Mesendoderm (in vitro differentiated cells): ENCODE data around the gene MYLK4.

Source experiments
- DNase-seq: peaks from one replicate; pipeline ENCODE4 v3.0.0; 2013
- H2AK5ac ChIP-seq: 2 replicates; pipeline ENCODE4 v1.6.1; 2013; ENCODE audit warnings: low read length, inconsistent platforms
- H2BK120ac ChIP-seq: 2 replicates; pipeline ENCODE4 v1.6.1; 2013; ENCODE audit warnings: low read depth, mild to moderate bottlenecking, low read length, moderate library complexity, mixed read lengths
- H2BK15ac ChIP-seq: replicated peaks from 2 replicates; pipeline ENCODE4 v1.6.1; 2013; ENCODE audit warnings: low read depth, mild to moderate bottlenecking, moderate library complexity
- H2BK5ac ChIP-seq: 2 replicates; pipeline ENCODE4 v1.6.1; 2013; ENCODE audit warnings: low read length, inconsistent platforms
- H3K18ac ChIP-seq: 2 replicates; pipeline ENCODE4 v1.6.1; 2013; ENCODE audit warnings: mild to moderate bottlenecking, low read length, mixed read lengths
- H3K23ac ChIP-seq: one replicate; pipeline ENCODE4 v1.6.1; 2013; ENCODE audit warnings: low read length
- H3K27ac ChIP-seq: 2 replicates; pipeline ENCODE4 v1.5.1; 2013; ENCODE audit warnings: low read depth, mild to moderate bottlenecking, inconsistent platforms, low read length, moderate library complexity
- H3K27me3 ChIP-seq: 2 replicates; pipeline ENCODE4 v1.6.1; 2013; ENCODE audit warnings: low read length, control low read depth, mild to moderate bottlenecking, inconsistent platforms; ENCODE audit not compliant: insufficient read depth, poor library complexity
- H3K36me3 ChIP-seq: 2 replicates; pipeline ENCODE4 v1.6.1; 2013; ENCODE audit warnings: low read length, inconsistent platforms; ENCODE audit not compliant: control insufficient read depth, insufficient read depth
- H3K4ac ChIP-seq: one replicate; pipeline ENCODE4 v1.6.1; 2013; ENCODE audit warnings: low read depth, mild to moderate bottlenecking, low read length, moderate library complexity
- H3K4me1 ChIP-seq: 2 replicates; pipeline ENCODE4 v1.6.1; 2013; ENCODE audit warnings: low read depth, low read length, inconsistent platforms; ENCODE audit not compliant: control insufficient read depth
- H3K4me2 ChIP-seq: 2 replicates; pipeline ENCODE4 v1.6.1; 2013; ENCODE audit warnings: low read length
- H3K4me3 ChIP-seq: 2 replicates; pipeline ENCODE4 v1.5.1; 2013; ENCODE audit warnings: mild to moderate bottlenecking, low read length
- H3K56ac ChIP-seq: one replicate; pipeline ENCODE4 v1.6.1; 2013; ENCODE audit warnings: low read length
- H3K79me1 ChIP-seq: 2 replicates; pipeline ENCODE4 v1.6.1; 2013; ENCODE audit warnings: low read length, inconsistent platforms
- H3K79me2 ChIP-seq: 2 replicates; pipeline ENCODE4 v1.6.1; 2013; ENCODE audit warnings: mild to moderate bottlenecking, low read length; ENCODE audit not compliant: control insufficient read depth, insufficient read depth
- H3K9ac ChIP-seq: 2 replicates; pipeline ENCODE4 v1.6.1; 2013; ENCODE audit warnings: low read length, inconsistent platforms
- H4K5ac ChIP-seq: one replicate; pipeline ENCODE4 v1.6.1; 2013; ENCODE audit warnings: low read length
- H4K8ac ChIP-seq: one replicate; pipeline ENCODE4 v1.6.1; 2013; ENCODE audit warnings: low read depth, mild to moderate bottlenecking, control low read depth, low read length, moderate library complexity
- WGBS: extraction: QIAGEN DNeasy Blood & Tissue Kit; methylation state at CpG from one replicate; pipeline ENCODE4 v1.1.7; 2013; ENCODE audit warnings: low lambda C conversion rate, missing lambda C conversion rate; ENCODE audit not compliant: insufficient coverage; ENCODE audit errors: extremely low coverage; 5-methylcytosine and 5-hydroxymethylcytosine counted together

The MYLK4 gene

GRCh38 chr6:2674857-2675256, 75.9 kb downstream of the MYLK4 start:
- Histone ChIP-seq H3K18ac (no peak overlapping the region), H3K4me2 (no peak overlapping the region), H4K8ac (no peak overlapping the region), H3K9ac (no peak overlapping the region), H3K79me2 (no peaks in the 10 kb centered on the region), H3K79me1 (no peaks in the 10 kb centered on the region), H2BK15ac (no peak overlapping the region), H2AK5ac (no peak overlapping the region), H3K56ac (no peak overlapping the region), H3K4ac (no peak overlapping the region), H3K27ac (no peak overlapping the region), H4K5ac (no peak overlapping the region), H3K23ac (no peak overlapping the region), H2BK120ac (no peak overlapping the region), H3K36me3 (no peaks in the 10 kb centered on the region), H3K4me1 (no peaks in the 10 kb centered on the region), H3K4me3 (no peak overlapping the region), H3K27me3 (no peaks in the 10 kb centered on the region), H2BK5ac (no peak overlapping the region)
- no peak for DNase-seq
- WGBS: no CpG with 5 or more reads among the region's 6 CpGs

GRCh38 chr6:2669067-2669700, 81.5 kb downstream of the MYLK4 start:
- WGBS: no CpG with 5 or more reads among the region's 12 CpGs
- H3K79me2 ChIP-seq: no peaks in the 10 kb centered on the region
- H3K79me1 ChIP-seq: no peaks in the 10 kb centered on the region
- no peaks in the 10 kb centered on the region for H3K27me3 ChIP-seq
- H2BK5ac ChIP-seq: no peak overlapping the region
- no peak overlapping the region for H3K56ac ChIP-seq
- no peak for DNase-seq
- no peak overlapping the region for H4K5ac ChIP-seq
- no peak overlapping the region for H2AK5ac ChIP-seq
- no peaks in the 10 kb centered on the region for H3K4me1 ChIP-seq
- H3K4ac ChIP-seq: no peak overlapping the region
- no peak overlapping the region for H3K4me3 ChIP-seq
- no peak overlapping the region for H3K23ac ChIP-seq
- no peaks in the 10 kb centered on the region for H3K36me3 ChIP-seq
- H3K27ac ChIP-seq: no peak overlapping the region
- no peak overlapping the region for H3K9ac ChIP-seq
- H3K18ac ChIP-seq: no peak overlapping the region
- no peak overlapping the region for H2BK15ac ChIP-seq
- H3K4me2 ChIP-seq: no peak overlapping the region
- H4K8ac ChIP-seq: no peak overlapping the region
- H2BK120ac ChIP-seq: no peak overlapping the region

- Histone ChIP-seq H2AK5ac (no peak overlapping the region), H4K8ac (no peak overlapping the region), H3K4me1 (no peaks in the 10 kb centered on the region), H3K27me3 (no peaks in the 10 kb centered on the region), H4K5ac (no peak overlapping the region), H3K36me3 (no peaks in the 10 kb centered on the region), H3K56ac (no peak overlapping the region), H3K4me2 (no peak overlapping the region), H3K27ac (no peak overlapping the region), H2BK120ac (no peak overlapping the region), H3K4me3 (no peak overlapping the region), H3K79me2 (no peaks in the 10 kb centered on the region), H2BK5ac (no peak overlapping the region), H2BK15ac (no peak overlapping the region), H3K4ac (no peak overlapping the region), H3K23ac (no peak overlapping the region), H3K18ac (no peak overlapping the region), H3K9ac (no peak overlapping the region), H3K79me1 (no peaks in the 10 kb centered on the region)
- no CpG with 5 or more reads among the region's 7 CpGs for WGBS
- no peak for DNase-seq
Observed at GRCh38 chr6:2667617-2668016, 83.1 kb downstream of the MYLK4 start.

GRCh38 chr6:2666906-2667575, 83.7 kb downstream of the MYLK4 start:
- no peak overlapping the region for H3K4ac ChIP-seq
- no peak overlapping the region for H2AK5ac ChIP-seq
- WGBS: no CpG with 5 or more reads among the region's 6 CpGs
- no peak overlapping the region for H4K8ac ChIP-seq
- H3K79me1 ChIP-seq: no peaks in the 10 kb centered on the region
- H3K23ac ChIP-seq: no peak overlapping the region
- H3K27ac ChIP-seq: no peak overlapping the region
- no peak overlapping the region for H3K56ac ChIP-seq
- no peak for DNase-seq
- H3K18ac ChIP-seq: no peak overlapping the region
- no peak overlapping the region for H2BK15ac ChIP-seq
- H3K27me3 ChIP-seq: no peaks in the 10 kb centered on the region
- H4K5ac ChIP-seq: no peak overlapping the region
- no peaks in the 10 kb centered on the region for H3K4me1 ChIP-seq
- H3K4me3 ChIP-seq: no peak overlapping the region
- no peak overlapping the region for H2BK120ac ChIP-seq
- H3K4me2 ChIP-seq: no peak overlapping the region
- no peak overlapping the region for H2BK5ac ChIP-seq
- no peaks in the 10 kb centered on the region for H3K79me2 ChIP-seq
- no peak overlapping the region for H3K9ac ChIP-seq
- H3K36me3 ChIP-seq: no peaks in the 10 kb centered on the region

- Histone ChIP-seq H2BK120ac (no peak overlapping the region), H3K36me3 (no peaks in the 10 kb centered on the region), H2BK15ac (no peak overlapping the region), H4K8ac (no peak overlapping the region), H3K27me3 (no peaks in the 10 kb centered on the region), H3K56ac (no peak overlapping the region), H3K79me1 (no peaks in the 10 kb centered on the region), H4K5ac (no peak overlapping the region), H3K9ac (no peak overlapping the region), H3K4me3 (no peak overlapping the region), H3K79me2 (no peaks in the 10 kb centered on the region), H3K27ac (no peak overlapping the region), H3K18ac (no peak overlapping the region), H3K4ac (no peak overlapping the region), H2BK5ac (no peak overlapping the region), H2AK5ac (no peak overlapping the region), H3K23ac (no peak overlapping the region), H3K4me2 (no peak overlapping the region), H3K4me1 (no peaks in the 10 kb centered on the region)
- no CpG with 5 or more reads among the region's 11 CpGs for WGBS
- DNase-seq: no peak
Observed at GRCh38 chr6:2665146-2666070, 85.3 kb downstream of the MYLK4 start.
